GM12891 (cell line): ENCODE measurements around the gene TJP2.

Experiments
- PAX5 ChIP-seq: IDR thresholded peaks from 2 replicates; pipeline ENCODE4 v1.6.1; 2011; ENCODE audit warnings: low read length, moderate library complexity, mild to moderate bottlenecking; ENCODE audit not compliant: insufficient read depth, severe bottlenecking
- POLR2A ChIP-seq: IDR thresholded peaks from 2 replicates; pipeline ENCODE4 v1.6.1; 2011; ENCODE audit warnings: low read depth, low read length, control low read depth
- POLR2AphosphoS5 ChIP-seq: IDR thresholded peaks from 2 replicates; pipeline ENCODE4 v1.6.1; 2011; ENCODE audit warnings: low read depth, low read length, control low read depth
- TAF1 ChIP-seq: IDR thresholded peaks from 2 replicates; pipeline ENCODE4 v1.6.1; 2011; ENCODE audit warnings: low read depth, low read length, control low read depth

DNA sequence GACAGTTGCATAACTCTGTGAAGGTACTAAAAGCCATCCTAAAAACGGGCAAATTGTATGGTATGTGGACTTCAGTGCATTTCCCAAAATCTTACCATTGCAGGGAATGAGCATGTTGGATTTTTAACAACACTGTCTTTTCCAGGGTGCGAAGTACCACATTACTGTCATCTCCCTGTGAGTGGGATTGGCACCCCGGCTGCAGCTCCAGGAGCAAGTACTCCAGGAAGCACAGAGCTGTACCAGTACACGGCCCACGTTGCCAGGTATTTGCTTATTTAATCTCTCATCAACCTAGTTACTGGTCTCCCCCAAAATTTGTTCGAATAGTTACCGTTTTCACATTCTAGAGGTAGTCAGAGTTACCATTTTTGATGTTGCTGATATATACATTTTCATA is 22.6 kb upstream of the TJP2 start:
- TF ChIP-seq POLR2AphosphoS5: no peak
- TF ChIP-seq PAX5: no peak
- TF ChIP-seq POLR2A: no peak
- TF ChIP-seq TAF1: no peak
